ENCODE results near the gene RAB22A.
A peak's percentile ranks its signal among the peaks of the same experiment; 100 is the strongest.

The RAB22A gene

GRCh38 chr20:58374027-58374850 is 64.7 kb downstream of the RAB22A start:
- DNase-seq (ENCODE audit: low read depth): no peak
- no peak for TF ChIP-seq CTCF (IDR thresholded peaks at IDR 0.05; ENCODE audit: low read depth, low read length, missing control alignments)

GRCh38 chr20:58374906-58375758 is 65.6 kb downstream of the RAB22A start:
- DNase-seq (ENCODE audit: low read depth): no peak
- H3K4me3 ChIP-seq (ENCODE audit: low read depth, low read length): no peak overlapping the region
- no peak for TF ChIP-seq CTCF (IDR thresholded peaks at IDR 0.05; ENCODE audit: low read depth, low read length, missing control alignments)

More at GRCh38 chr20:58374027-58374850, 64.7 kb downstream of the RAB22A start:
- no peak overlapping the region for H3K4me3 ChIP-seq (ENCODE audit: low read depth, low read length)

GRCh38 chr20:58375759-58376352 is 66.3 kb downstream of the RAB22A start:
- DNase-seq (ENCODE audit: low read depth): no peak
- no peak overlapping the region for H3K4me3 ChIP-seq (ENCODE audit: low read depth, low read length)
- no peak for TF ChIP-seq CTCF (IDR thresholded peaks at IDR 0.05; ENCODE audit: low read depth, low read length, missing control alignments)

- no peak overlapping the region for H3K4me3 ChIP-seq (ENCODE audit: low read depth, low read length)
- TF ChIP-seq CTCF (IDR thresholded peaks at IDR 0.05; ENCODE audit: low read depth, low read length, missing control alignments): no peak
- no peak for DNase-seq (ENCODE audit: low read depth)
Observed at GRCh38 chr20:58377017-58377416, 67.5 kb downstream of the RAB22A start.

GRCh38 chr20:58377766-58378401 is 68.4 kb downstream of the RAB22A start:
- DNase-seq (ENCODE audit: low read depth): no peak
- no peak overlapping the region for H3K4me3 ChIP-seq (ENCODE audit: low read depth, low read length)
- no peak for TF ChIP-seq CTCF (IDR thresholded peaks at IDR 0.05; ENCODE audit: low read depth, low read length, missing control alignments)

GRCh38 chr20:58378704-58379103 is 69.2 kb downstream of the RAB22A start:
- TF ChIP-seq CTCF (IDR thresholded peaks at IDR 0.05; ENCODE audit: low read depth, low read length, missing control alignments): peak; percentile 5
- no peak for DNase-seq (ENCODE audit: low read depth)
- H3K4me3 ChIP-seq (ENCODE audit: low read depth, low read length): no peak overlapping the region

Measured in GM12864 (cell line).